Measurements from ENCODE around the gene GID8.

GRCh38 chr20:62929051-62929538 lies 8.9 kb upstream of the GID8 start:
- no peak for TF ChIP-seq POLR2A (IDR thresholded peaks at IDR 0.05)
- TF ChIP-seq, protein P1, sequence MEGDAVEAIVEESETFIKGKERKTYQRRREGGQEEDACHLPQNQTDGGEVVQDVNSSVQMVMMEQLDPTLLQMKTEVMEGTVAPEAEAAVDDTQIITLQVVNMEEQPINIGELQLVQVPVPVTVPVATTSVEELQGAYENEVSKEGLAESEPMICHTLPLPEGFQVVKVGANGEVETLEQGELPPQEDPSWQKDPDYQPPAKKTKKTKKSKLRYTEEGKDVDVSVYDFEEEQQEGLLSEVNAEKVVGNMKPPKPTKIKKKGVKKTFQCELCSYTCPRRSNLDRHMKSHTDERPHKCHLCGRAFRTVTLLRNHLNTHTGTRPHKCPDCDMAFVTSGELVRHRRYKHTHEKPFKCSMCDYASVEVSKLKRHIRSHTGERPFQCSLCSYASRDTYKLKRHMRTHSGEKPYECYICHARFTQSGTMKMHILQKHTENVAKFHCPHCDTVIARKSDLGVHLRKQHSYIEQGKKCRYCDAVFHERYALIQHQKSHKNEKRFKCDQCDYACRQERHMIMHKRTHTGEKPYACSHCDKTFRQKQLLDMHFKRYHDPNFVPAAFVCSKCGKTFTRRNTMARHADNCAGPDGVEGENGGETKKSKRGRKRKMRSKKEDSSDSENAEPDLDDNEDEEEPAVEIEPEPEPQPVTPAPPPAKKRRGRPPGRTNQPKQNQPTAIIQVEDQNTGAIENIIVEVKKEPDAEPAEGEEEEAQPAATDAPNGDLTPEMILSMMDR (IDR thresholded peaks at IDR 0.05) = no peak
- TF ChIP-seq EP300 (IDR thresholded peaks at IDR 0.05) = no peak
